HepG2 (cell line): Measurements from ENCODE around the gene TMEM258. TPM values are rescaled to one million over a fixed set of nuclear protein-coding genes. Genes with fewer than 3 reads are reported as not detected.

Experiments
- EZH2 ChIP-seq: conservative IDR thresholded peaks from 2 replicates; pipeline ENCODE4 v1.6.1; 2012; ENCODE audit warnings: mild to moderate bottlenecking, low read depth, low read length, moderate library complexity
- GPN1 ChIP-seq: sonication (generic); formaldehyde crosslinking; IDR thresholded peaks from 2 replicates; pipeline ENCODE4 v1.5.1; 2020; ENCODE audit warnings: missing genetic modification reagents, borderline replicate concordance
- POLR2A ChIP-seq, 2 experiments: IDR thresholded peaks; 2 replicates each; pipeline ENCODE4 v1.6.1; 2011; ENCODE audit warnings: low read depth in 2 of 2, low read length in 2 of 2, mild to moderate bottlenecking in 1 of 2, moderate library complexity in 1 of 2; ENCODE audit not compliant: insufficient read depth in 1 of 2
- TMF1 ChIP-seq: sonication (generic); formaldehyde crosslinking; IDR thresholded peaks from 2 replicates; pipeline ENCODE4 v1.8.1; 2022; ENCODE audit warnings: low read depth, missing genetic modification reagents
- ZFAT ChIP-seq: sonication (generic); formaldehyde crosslinking; conservative IDR thresholded peaks from 2 replicates; pipeline ENCODE4 v1.8.1; 2023; ENCODE audit warnings: missing genetic modification reagents, inconsistent platforms
- ZMYM2 ChIP-seq: sonication (generic); formaldehyde crosslinking; IDR thresholded peaks from 2 replicates; pipeline ENCODE4 v1.8.0; 2022; ENCODE audit warnings: mild to moderate bottlenecking, missing genetic modification reagents
- ZNF264 ChIP-seq: sonication (generic); formaldehyde crosslinking; IDR thresholded peaks from 2 replicates; pipeline ENCODE4 v1.4.0; 2020; ENCODE audit warnings: missing genetic modification reagents
- ZNF343 ChIP-seq: sonication (generic); formaldehyde crosslinking; IDR thresholded peaks from 2 replicates; pipeline ENCODE4 v1.4.0; 2020; ENCODE audit warnings: mild to moderate bottlenecking, missing genetic modification reagents
- ZNF382 ChIP-seq: sonication (generic); formaldehyde crosslinking; IDR thresholded peaks from 2 replicates; pipeline ENCODE4 v1.5.0; 2020; ENCODE audit warnings: missing genetic modification reagents, mild to moderate bottlenecking, borderline replicate concordance
- ZNF451 ChIP-seq: sonication (generic); formaldehyde crosslinking; IDR thresholded peaks from 2 replicates; pipeline ENCODE4 v1.5.0; 2020; ENCODE audit warnings: mild to moderate bottlenecking, missing genetic modification reagents
- ZNF678 ChIP-seq: sonication (generic); formaldehyde crosslinking; IDR thresholded peaks from 2 replicates; pipeline ENCODE4 v1.4.0; 2020; ENCODE audit warnings: mild to moderate bottlenecking, missing genetic modification reagents
- ZNF713 ChIP-seq: sonication (generic); formaldehyde crosslinking; IDR thresholded peaks from 2 replicates; pipeline ENCODE4 v1.4.0; 2020; ENCODE audit warnings: mild to moderate bottlenecking, missing genetic modification reagents
- ZNF883 ChIP-seq: sonication (generic); formaldehyde crosslinking; IDR thresholded peaks from 2 replicates; pipeline ENCODE4 v1.5.1; 2020; ENCODE audit warnings: mild to moderate bottlenecking, missing genetic modification reagents; ENCODE audit errors: not compliant biosample characterization
- polyA plus RNA-seq, 8 experiments: library from polyadenylated mRNA; depleted of rRNA in 3 of 8; stranded (reverse) in 7 of 8; unstranded in 1 of 8; fragments of >200 nt; fragmentation: Illumina TruSeq in 4 of 8; extraction: Trizol in 4 of 8; gene quantifications; 2 replicates each; pipeline versions ENCODE4 v1.2.1 to v1.2.3, GENCODE V29; 2011 to 2016; ENCODE audit warnings: low read depth in 4 of 8, missing spikeins in 1 of 8, mixed read lengths in 1 of 8; ENCODE audit not compliant: insufficient read depth in 1 of 8
- total RNA-seq, 5 experiments: library from RNA; depleted of rRNA; stranded (reverse); fragments of >200 nt; fragmentation: Illumina TruSeq; extraction: Trizol; gene quantifications; 2 replicates each; pipeline ENCODE4 v1.2.3, GENCODE V29; 2016; ENCODE audit warnings: low read depth in 1 of 5
- TF ChIP-seq, protein P1 (sequence below): sonication (generic); formaldehyde crosslinking; IDR thresholded peaks from 2 replicates; pipeline ENCODE4 v1.5.0; 2020; ENCODE audit warnings: missing genetic modification reagents
- TF ChIP-seq, protein P2 (sequence below): fragments of 450-650 bp; IDR thresholded peaks from 2 replicates; pipeline ENCODE4 v1.6.1; 2016
- TF ChIP-seq, protein P3 (sequence below): sonication (generic); formaldehyde crosslinking; IDR thresholded peaks from 2 replicates; pipeline ENCODE4 v1.4.0; 2020; ENCODE audit warnings: missing genetic modification reagents
- TF ChIP-seq, protein P4 (sequence below): IDR thresholded peaks from 2 replicates; pipeline ENCODE4 v1.6.1; 2016; ENCODE audit warnings: missing compliant biosample characterization, missing genetic modification reagents, borderline replicate concordance
- TF ChIP-seq, protein P5 (sequence below): sonication (generic); formaldehyde crosslinking; IDR thresholded peaks from 2 replicates; pipeline ENCODE4 v1.4.0; 2020; ENCODE audit warnings: missing genetic modification reagents
- TF ChIP-seq, protein P6 (sequence below): sonication (generic); formaldehyde crosslinking; IDR thresholded peaks from 2 replicates; pipeline ENCODE4 v1.8.1; 2022; ENCODE audit warnings: low read depth, mild to moderate bottlenecking, missing genetic modification reagents
- TF ChIP-seq, protein P7 (sequence below): sonication (generic); formaldehyde crosslinking; IDR thresholded peaks from 2 replicates; pipeline ENCODE4 v1.5.0; 2020; ENCODE audit warnings: missing genetic modification reagents

Gene TMEM258
- total and polyA plus RNA-seq, 2 of the 13 experiments (the other 11 are each of a cell fraction or from before 2014, with no cell fraction given) = 175 to 424 TPM

DNA sequence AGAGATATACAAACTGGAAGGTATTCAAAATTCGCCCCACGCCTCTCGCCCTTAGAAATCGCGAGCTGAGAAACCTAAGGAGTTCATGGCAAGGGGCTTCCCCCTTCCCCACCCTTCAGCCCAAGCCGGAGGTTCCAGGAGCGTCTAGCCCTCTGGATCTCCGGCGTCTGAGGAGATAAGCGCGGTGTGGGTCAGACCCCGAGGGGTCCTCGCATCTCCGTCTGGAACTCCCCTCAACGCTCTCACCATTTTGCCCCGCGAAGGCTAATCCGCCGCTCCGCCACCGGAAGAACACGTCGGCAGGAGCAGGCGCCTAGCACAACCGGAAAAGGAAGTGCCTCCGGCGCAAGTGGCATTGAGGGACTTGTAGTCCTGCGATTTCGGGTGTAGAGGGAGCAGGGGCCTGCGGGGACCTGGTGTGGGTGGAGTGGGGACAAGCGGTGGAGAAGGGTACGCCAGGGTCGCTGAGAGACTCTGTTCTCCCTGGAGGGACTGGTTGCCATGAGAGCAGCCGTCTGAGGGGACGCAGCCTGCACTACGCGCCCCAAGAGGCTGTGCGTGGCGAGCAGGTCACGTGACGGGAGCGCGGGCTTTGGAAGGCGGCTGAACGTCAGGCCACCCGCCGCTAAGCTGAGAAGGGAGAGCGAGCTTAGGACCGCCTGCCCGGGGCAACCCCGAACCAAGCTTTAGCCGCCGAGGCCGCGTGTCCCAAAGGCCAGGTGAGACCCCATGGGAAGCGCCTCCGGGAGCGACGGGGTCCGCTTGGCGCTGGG, at the start of gene TMEM258, which contains the start of gene FEN1 (continued):
- TF ChIP-seq, protein P1, sequence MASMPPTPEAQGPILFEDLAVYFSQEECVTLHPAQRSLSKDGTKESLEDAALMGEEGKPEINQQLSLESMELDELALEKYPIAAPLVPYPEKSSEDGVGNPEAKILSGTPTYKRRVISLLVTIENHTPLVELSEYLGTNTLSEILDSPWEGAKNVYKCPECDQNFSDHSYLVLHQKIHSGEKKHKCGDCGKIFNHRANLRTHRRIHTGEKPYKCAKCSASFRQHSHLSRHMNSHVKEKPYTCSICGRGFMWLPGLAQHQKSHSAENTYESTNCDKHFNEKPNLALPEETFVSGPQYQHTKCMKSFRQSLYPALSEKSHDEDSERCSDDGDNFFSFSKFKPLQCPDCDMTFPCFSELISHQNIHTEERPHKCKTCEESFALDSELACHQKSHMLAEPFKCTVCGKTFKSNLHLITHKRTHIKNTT (CRISPR knock-in tag) = no peak
- TF ChIP-seq ZNF678 (CRISPR knock-in tag) (no peak), GPN1 (CRISPR knock-in tag) (no peak), ZNF264 (CRISPR knock-in tag) (no peak), ZNF883 (CRISPR knock-in tag) (peak; percentile 57), EZH2 (no peak), ZNF382 (CRISPR knock-in tag) (no peak), TMF1 (CRISPR knock-in tag) (0 out of 2 replicates have a peak, but pooled peaks have one; percentile 68), ZNF343 (CRISPR knock-in tag) (0 out of 2 replicates have a peak, but pooled peaks have one; percentile 73), POLR2A (IDR thresholded peaks at IDR 0.05; ENCODE audit: insufficient read depth in 1 of 2, low read depth in 2 of 2, low read length in 2 of 2) (peak; percentile 79 to 89), ZFAT (CRISPR knock-in tag) (no peak), ZMYM2 (CRISPR knock-in tag) (no peak), ZNF713 (CRISPR knock-in tag) (no peak), ZNF451 (CRISPR knock-in tag) (0 out of 2 replicates have a peak, but pooled peaks have one; percentile 32)
- TF ChIP-seq, protein P2, sequence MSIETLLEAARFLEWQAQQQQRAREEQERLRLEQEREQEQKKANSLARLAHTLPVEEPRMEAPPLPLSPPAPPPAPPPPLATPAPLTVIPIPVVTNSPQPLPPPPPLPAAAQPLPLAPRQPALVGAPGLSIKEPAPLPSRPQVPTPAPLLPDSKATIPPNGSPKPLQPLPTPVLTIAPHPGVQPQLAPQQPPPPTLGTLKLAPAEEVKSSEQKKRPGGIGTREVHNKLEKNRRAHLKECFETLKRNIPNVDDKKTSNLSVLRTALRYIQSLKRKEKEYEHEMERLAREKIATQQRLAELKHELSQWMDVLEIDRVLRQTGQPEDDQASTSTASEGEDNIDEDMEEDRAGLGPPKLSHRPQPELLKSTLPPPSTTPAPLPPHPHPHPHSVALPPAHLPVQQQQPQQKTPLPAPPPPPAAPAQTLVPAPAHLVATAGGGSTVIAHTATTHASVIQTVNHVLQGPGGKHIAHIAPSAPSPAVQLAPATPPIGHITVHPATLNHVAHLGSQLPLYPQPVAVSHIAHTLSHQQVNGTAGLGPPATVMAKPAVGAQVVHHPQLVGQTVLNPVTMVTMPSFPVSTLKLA = peak; percentile 61
- TF ChIP-seq, protein P3, sequence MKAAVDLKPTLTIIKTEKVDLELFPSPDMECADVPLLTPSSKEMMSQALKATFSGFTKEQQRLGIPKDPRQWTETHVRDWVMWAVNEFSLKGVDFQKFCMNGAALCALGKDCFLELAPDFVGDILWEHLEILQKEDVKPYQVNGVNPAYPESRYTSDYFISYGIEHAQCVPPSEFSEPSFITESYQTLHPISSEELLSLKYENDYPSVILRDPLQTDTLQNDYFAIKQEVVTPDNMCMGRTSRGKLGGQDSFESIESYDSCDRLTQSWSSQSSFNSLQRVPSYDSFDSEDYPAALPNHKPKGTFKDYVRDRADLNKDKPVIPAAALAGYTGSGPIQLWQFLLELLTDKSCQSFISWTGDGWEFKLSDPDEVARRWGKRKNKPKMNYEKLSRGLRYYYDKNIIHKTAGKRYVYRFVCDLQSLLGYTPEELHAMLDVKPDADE (CRISPR knock-in tag) = no peak
- TF ChIP-seq, protein P4, sequence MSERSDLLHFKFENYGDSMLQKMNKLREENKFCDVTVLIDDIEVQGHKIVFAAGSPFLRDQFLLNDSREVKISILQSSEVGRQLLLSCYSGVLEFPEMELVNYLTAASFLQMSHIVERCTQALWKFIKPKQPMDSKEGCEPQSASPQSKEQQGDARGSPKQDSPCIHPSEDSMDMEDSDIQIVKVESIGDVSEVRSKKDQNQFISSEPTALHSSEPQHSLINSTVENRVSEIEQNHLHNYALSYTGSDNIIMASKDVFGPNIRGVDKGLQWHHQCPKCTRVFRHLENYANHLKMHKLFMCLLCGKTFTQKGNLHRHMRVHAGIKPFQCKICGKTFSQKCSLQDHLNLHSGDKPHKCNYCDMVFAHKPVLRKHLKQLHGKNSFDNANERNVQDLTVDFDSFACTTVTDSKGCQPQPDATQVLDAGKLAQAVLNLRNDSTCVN (CRISPR knock-in tag) = no peak; the same call in 1 of the 2 replicates
- TF ChIP-seq, protein P5, sequence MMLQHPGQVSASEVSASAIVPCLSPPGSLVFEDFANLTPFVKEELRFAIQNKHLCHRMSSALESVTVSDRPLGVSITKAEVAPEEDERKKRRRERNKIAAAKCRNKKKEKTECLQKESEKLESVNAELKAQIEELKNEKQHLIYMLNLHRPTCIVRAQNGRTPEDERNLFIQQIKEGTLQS (CRISPR knock-in tag) = no peak; the same call in 1 of the 2 replicates
- TF ChIP-seq, protein P6, sequence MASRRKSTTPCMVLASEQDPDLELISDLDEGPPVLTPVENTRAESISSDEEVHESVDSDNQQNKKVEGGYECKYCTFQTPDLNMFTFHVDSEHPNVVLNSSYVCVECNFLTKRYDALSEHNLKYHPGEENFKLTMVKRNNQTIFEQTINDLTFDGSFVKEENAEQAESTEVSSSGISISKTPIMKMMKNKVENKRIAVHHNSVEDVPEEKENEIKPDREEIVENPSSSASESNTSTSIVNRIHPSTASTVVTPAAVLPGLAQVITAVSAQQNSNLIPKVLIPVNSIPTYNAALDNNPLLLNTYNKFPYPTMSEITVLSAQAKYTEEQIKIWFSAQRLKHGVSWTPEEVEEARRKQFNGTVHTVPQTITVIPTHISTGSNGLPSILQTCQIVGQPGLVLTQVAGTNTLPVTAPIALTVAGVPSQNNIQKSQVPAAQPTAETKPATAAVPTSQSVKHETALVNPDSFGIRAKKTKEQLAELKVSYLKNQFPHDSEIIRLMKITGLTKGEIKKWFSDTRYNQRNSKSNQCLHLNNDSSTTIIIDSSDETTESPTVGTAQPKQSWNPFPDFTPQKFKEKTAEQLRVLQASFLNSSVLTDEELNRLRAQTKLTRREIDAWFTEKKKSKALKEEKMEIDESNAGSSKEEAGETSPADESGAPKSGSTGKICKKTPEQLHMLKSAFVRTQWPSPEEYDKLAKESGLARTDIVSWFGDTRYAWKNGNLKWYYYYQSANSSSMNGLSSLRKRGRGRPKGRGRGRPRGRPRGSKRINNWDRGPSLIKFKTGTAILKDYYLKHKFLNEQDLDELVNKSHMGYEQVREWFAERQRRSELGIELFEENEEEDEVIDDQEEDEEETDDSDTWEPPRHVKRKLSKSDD (CRISPR knock-in tag) = no peak
- TF ChIP-seq, protein P7, sequence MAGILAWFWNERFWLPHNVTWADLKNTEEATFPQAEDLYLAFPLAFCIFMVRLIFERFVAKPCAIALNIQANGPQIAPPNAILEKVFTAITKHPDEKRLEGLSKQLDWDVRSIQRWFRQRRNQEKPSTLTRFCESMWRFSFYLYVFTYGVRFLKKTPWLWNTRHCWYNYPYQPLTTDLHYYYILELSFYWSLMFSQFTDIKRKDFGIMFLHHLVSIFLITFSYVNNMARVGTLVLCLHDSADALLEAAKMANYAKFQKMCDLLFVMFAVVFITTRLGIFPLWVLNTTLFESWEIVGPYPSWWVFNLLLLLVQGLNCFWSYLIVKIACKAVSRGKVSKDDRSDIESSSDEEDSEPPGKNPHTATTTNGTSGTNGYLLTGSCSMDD (CRISPR knock-in tag) = 0 out of 2 replicates have a peak, but pooled peaks have one; percentile 31
